Measurements from ENCODE around the gene CLCN5.
"Not testable (repeated sequence)": the region's sequence is repeated elsewhere in the genome, so short reads cannot be mapped to it uniquely, and the experiment has no call there.

CLCN5 gene

GRCh38 chrX:50000937-50001542 is 78.6 kb downstream of the CLCN5 start:
- H4K5ac ChIP-seq (ENCODE audit: low read length): no peak overlapping the region
- DNase-seq: no peak
- no peaks in the 10 kb centered on the region for H3K79me2 ChIP-seq (ENCODE audit: control insufficient read depth, insufficient read depth, low read length)
- no peak overlapping the region for H4K8ac ChIP-seq (ENCODE audit: low read depth, low read length)
- no peak overlapping the region for H3K56ac ChIP-seq (ENCODE audit: low read length)
- H3K9ac ChIP-seq (ENCODE audit: low read length): no peak overlapping the region
- H2BK120ac ChIP-seq (ENCODE audit: low read depth, low read length): no peak overlapping the region
- no peak overlapping the region for H2BK15ac ChIP-seq (replicated peaks; ENCODE audit: low read depth)
- H3K27ac ChIP-seq (ENCODE audit: low read depth, low read length): no peak overlapping the region
- no peaks in the 10 kb centered on the region for H3K79me1 ChIP-seq (ENCODE audit: low read length)
- H2BK5ac ChIP-seq (ENCODE audit: low read length): no peak overlapping the region
- no peaks in the 10 kb centered on the region for H3K36me3 ChIP-seq (ENCODE audit: control insufficient read depth, insufficient read depth, low read length)
- no peak overlapping the region for H3K23ac ChIP-seq (ENCODE audit: low read length)
- H2AK5ac ChIP-seq (ENCODE audit: low read length): no peak overlapping the region
- H3K4me3 ChIP-seq (ENCODE audit: low read length): no peak overlapping the region
- no peak overlapping the region for H3K4me2 ChIP-seq (ENCODE audit: low read length)
- no peaks in the 10 kb centered on the region for H3K27me3 ChIP-seq (ENCODE audit: insufficient read depth, low read length, poor library complexity)
- no peak overlapping the region for H3K18ac ChIP-seq (ENCODE audit: low read length)
- H3K4me1 ChIP-seq (ENCODE audit: control insufficient read depth, low read depth, low read length): no peaks in the 10 kb centered on the region
- no peak overlapping the region for H3K4ac ChIP-seq (ENCODE audit: low read depth, low read length)

GRCh38 chrX:50002067-50002714 is 79.8 kb downstream of the CLCN5 start:
- Histone ChIP-seq H3K4ac (ENCODE audit: low read depth, low read length) (no peak overlapping the region), H2BK5ac (ENCODE audit: low read length) (no peak overlapping the region), H3K27me3 (ENCODE audit: insufficient read depth, low read length, poor library complexity) (no peaks in the 10 kb centered on the region), H2AK5ac (ENCODE audit: low read length) (no peak overlapping the region), H3K9ac (ENCODE audit: low read length) (no peak overlapping the region), H3K27ac (ENCODE audit: low read depth, low read length) (no peak overlapping the region), H2BK120ac (ENCODE audit: low read depth, low read length) (no peak overlapping the region), H3K23ac (ENCODE audit: low read length) (no peak overlapping the region), H4K8ac (ENCODE audit: low read depth, low read length) (no peak overlapping the region), H3K79me1 (ENCODE audit: low read length) (no peaks in the 10 kb centered on the region), H3K56ac (ENCODE audit: low read length) (no peak overlapping the region), H3K79me2 (ENCODE audit: control insufficient read depth, insufficient read depth, low read length) (no peaks in the 10 kb centered on the region), H4K5ac (ENCODE audit: low read length) (no peak overlapping the region), H3K4me3 (ENCODE audit: low read length) (no peak overlapping the region), H2BK15ac (replicated peaks; ENCODE audit: low read depth) (no peak overlapping the region), H3K4me2 (ENCODE audit: low read length) (no peak overlapping the region), H3K18ac (ENCODE audit: low read length) (no peak overlapping the region), H3K4me1 (ENCODE audit: control insufficient read depth, low read depth, low read length) (no peaks in the 10 kb centered on the region), H3K36me3 (ENCODE audit: control insufficient read depth, insufficient read depth, low read length) (no peaks in the 10 kb centered on the region)
- no CpG with 5 or more reads among the region's 2 CpGs for WGBS (ENCODE audit: extremely low coverage, insufficient coverage, low lambda C conversion rate)
- no peak for DNase-seq

DNA sequence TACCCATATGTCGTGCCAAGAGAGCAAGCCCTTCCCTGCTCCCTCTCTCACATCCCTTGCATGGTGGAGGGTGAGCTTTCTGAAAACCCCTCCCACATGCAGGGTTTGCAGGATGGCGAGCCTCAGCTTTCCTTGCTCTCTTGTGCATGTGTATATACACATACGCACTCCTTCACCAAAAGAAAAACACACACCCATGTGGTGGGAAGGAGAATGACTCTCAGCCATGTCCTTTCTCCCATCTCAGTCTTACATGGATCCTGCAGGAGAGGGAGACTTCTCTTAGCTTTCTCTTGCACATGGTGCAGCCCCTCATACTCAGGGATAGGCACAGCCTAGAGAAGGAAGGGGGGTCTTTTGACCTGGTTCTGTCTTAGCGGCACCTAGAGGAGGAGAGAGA is 81.1 kb downstream of the CLCN5 start:
- Histone ChIP-seq H4K8ac (ENCODE audit: low read depth, low read length) (no peak overlapping the region), H3K23ac (ENCODE audit: low read length) (no peak overlapping the region), H2BK120ac (ENCODE audit: low read depth, low read length) (no peak overlapping the region), H3K9ac (ENCODE audit: low read length) (no peak overlapping the region), H3K27me3 (ENCODE audit: insufficient read depth, low read length, poor library complexity) (no peaks in the 10 kb centered on the region), H2BK15ac (replicated peaks; ENCODE audit: low read depth) (no peak overlapping the region), H2BK5ac (ENCODE audit: low read length) (no peak overlapping the region), H3K79me1 (ENCODE audit: low read length) (no peaks in the 10 kb centered on the region), H3K27ac (ENCODE audit: low read depth, low read length) (no peak overlapping the region), H3K79me2 (ENCODE audit: control insufficient read depth, insufficient read depth, low read length) (no peaks in the 10 kb centered on the region), H3K4ac (ENCODE audit: low read depth, low read length) (no peak overlapping the region), H3K18ac (ENCODE audit: low read length) (no peak overlapping the region), H3K36me3 (ENCODE audit: control insufficient read depth, insufficient read depth, low read length) (no peaks in the 10 kb centered on the region), H3K4me1 (ENCODE audit: control insufficient read depth, low read depth, low read length) (no peaks in the 10 kb centered on the region), H2AK5ac (ENCODE audit: low read length) (no peak overlapping the region), H4K5ac (ENCODE audit: low read length) (no peak overlapping the region), H3K56ac (ENCODE audit: low read length) (no peak overlapping the region), H3K4me3 (ENCODE audit: low read length) (no peak overlapping the region), H3K4me2 (ENCODE audit: low read length) (no peak overlapping the region)
- no CpG with 5 or more reads among the region's 4 CpGs for WGBS (ENCODE audit: extremely low coverage, insufficient coverage, low lambda C conversion rate)
- peak; percentile 8 for DNase-seq

DNA sequence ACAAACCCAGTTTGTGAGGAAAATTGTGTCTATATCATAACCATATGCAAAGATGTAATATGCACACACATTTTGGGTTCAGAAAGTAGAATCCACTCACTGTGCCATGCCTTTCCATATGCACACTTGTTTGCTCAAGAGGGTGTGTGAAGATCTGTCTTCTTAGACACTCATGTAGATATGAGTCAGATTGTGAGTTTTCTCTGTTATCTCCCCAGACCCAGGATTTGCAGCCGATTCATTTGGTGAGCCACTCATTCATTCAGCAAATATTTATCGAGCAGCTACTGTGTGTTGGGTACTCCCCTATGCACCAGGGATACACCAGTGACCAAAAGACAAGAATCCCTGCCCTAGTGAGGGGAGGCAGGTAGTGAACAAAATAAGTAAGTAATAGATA is 81.5 kb downstream of the CLCN5 start:
- no peak overlapping the region for H3K27ac ChIP-seq (ENCODE audit: low read depth, low read length)
- no peak overlapping the region for H2AK5ac ChIP-seq (ENCODE audit: low read length)
- H3K4me1 ChIP-seq (ENCODE audit: control insufficient read depth, low read depth, low read length): no peaks in the 10 kb centered on the region
- no peak overlapping the region for H3K23ac ChIP-seq (ENCODE audit: low read length)
- H3K9ac ChIP-seq (ENCODE audit: low read length): no peak overlapping the region
- no peak overlapping the region for H2BK15ac ChIP-seq (replicated peaks; ENCODE audit: low read depth)
- H2BK120ac ChIP-seq (ENCODE audit: low read depth, low read length): no peak overlapping the region
- no peak overlapping the region for H4K8ac ChIP-seq (ENCODE audit: low read depth, low read length)
- no peaks in the 10 kb centered on the region for H3K79me2 ChIP-seq (ENCODE audit: control insufficient read depth, insufficient read depth, low read length)
- no peak overlapping the region for H4K5ac ChIP-seq (ENCODE audit: low read length)
- no peak for DNase-seq
- H2BK5ac ChIP-seq (ENCODE audit: low read length): no peak overlapping the region
- no peaks in the 10 kb centered on the region for H3K36me3 ChIP-seq (ENCODE audit: control insufficient read depth, insufficient read depth, low read length)
- no peaks in the 10 kb centered on the region for H3K79me1 ChIP-seq (ENCODE audit: low read length)
- H3K4ac ChIP-seq (ENCODE audit: low read depth, low read length): no peak overlapping the region
- H3K4me3 ChIP-seq (ENCODE audit: low read length): no peak overlapping the region
- no peaks in the 10 kb centered on the region for H3K27me3 ChIP-seq (ENCODE audit: insufficient read depth, low read length, poor library complexity)
- no peak overlapping the region for H3K4me2 ChIP-seq (ENCODE audit: low read length)
- no CpG with 5 or more reads among the region's 2 CpGs for WGBS (ENCODE audit: extremely low coverage, insufficient coverage, low lambda C conversion rate)
- H3K18ac ChIP-seq (ENCODE audit: low read length): no peak overlapping the region
- no peak overlapping the region for H3K56ac ChIP-seq (ENCODE audit: low read length)

DNA sequence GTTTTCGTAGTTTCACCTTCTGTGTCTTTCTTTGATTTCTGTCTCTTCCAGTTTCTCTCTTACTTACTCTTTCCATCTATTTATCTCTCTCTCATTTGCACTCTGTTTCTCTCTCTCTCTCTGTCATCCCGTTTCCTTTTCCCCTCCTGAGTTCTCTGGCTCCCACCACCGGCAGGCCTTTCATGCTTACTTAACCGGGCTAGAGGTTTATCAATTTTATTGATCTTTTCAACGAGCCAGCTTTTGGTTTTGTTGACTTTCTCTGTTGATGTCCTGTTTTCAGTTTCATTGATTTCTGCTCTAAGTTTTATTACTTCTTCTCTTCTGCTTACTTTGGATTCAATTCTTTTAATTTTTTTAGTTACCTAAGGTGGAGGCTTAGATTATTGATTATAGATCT is 103.2 kb downstream of the CLCN5 start:
- H3K27me3 ChIP-seq (ENCODE audit: insufficient read depth, low read length, poor library complexity); H3K23ac ChIP-seq (ENCODE audit: low read length); H3K79me2 ChIP-seq (ENCODE audit: control insufficient read depth, insufficient read depth, low read length); H2AK5ac ChIP-seq (ENCODE audit: low read length); H3K4me2 ChIP-seq (ENCODE audit: low read length); H3K79me1 ChIP-seq (ENCODE audit: low read length); H4K5ac ChIP-seq (ENCODE audit: low read length); H3K4me1 ChIP-seq (ENCODE audit: control insufficient read depth, low read depth, low read length); H3K4me3 ChIP-seq (ENCODE audit: low read length); H2BK120ac ChIP-seq (ENCODE audit: low read depth, low read length); H3K9ac ChIP-seq (ENCODE audit: low read length); H3K56ac ChIP-seq (ENCODE audit: low read length); H4K8ac ChIP-seq (ENCODE audit: low read depth, low read length); H2BK15ac ChIP-seq (replicated peaks; ENCODE audit: low read depth); DNase-seq; H3K36me3 ChIP-seq (ENCODE audit: control insufficient read depth, insufficient read depth, low read length); H2BK5ac ChIP-seq (ENCODE audit: low read length); H3K27ac ChIP-seq (ENCODE audit: low read depth, low read length); H3K18ac ChIP-seq (ENCODE audit: low read length); H3K4ac ChIP-seq (ENCODE audit: low read depth, low read length): not testable (repeated sequence)
- WGBS (ENCODE audit: extremely low coverage, insufficient coverage, low lambda C conversion rate): no CpG with 5 or more reads among the region's 5 CpGs

- no peaks in the 10 kb centered on the region for H3K36me3 ChIP-seq (ENCODE audit: control insufficient read depth, insufficient read depth, low read length)
- no peak overlapping the region for H3K23ac ChIP-seq (ENCODE audit: low read length)
- no peak overlapping the region for H3K4me2 ChIP-seq (ENCODE audit: low read length)
- no peak overlapping the region for H3K27ac ChIP-seq (ENCODE audit: low read depth, low read length)
- H3K56ac ChIP-seq (ENCODE audit: low read length): no peak overlapping the region
- H2BK15ac ChIP-seq (replicated peaks; ENCODE audit: low read depth): no peak overlapping the region
- no peaks in the 10 kb centered on the region for H3K79me1 ChIP-seq (ENCODE audit: low read length)
- no peak overlapping the region for H2BK120ac ChIP-seq (ENCODE audit: low read depth, low read length)
- DNase-seq: peak; percentile 57
- no peak overlapping the region for H3K4me3 ChIP-seq (ENCODE audit: low read length)
- no peaks in the 10 kb centered on the region for H3K79me2 ChIP-seq (ENCODE audit: control insufficient read depth, insufficient read depth, low read length)
- H2BK5ac ChIP-seq (ENCODE audit: low read length): no peak overlapping the region
- H3K18ac ChIP-seq (ENCODE audit: low read length): no peak overlapping the region
- no peak overlapping the region for H3K4ac ChIP-seq (ENCODE audit: low read depth, low read length)
- H3K27me3 ChIP-seq (ENCODE audit: insufficient read depth, low read length, poor library complexity): no peaks in the 10 kb centered on the region
- H3K9ac ChIP-seq (ENCODE audit: low read length): no peak overlapping the region
- H4K5ac ChIP-seq (ENCODE audit: low read length): no peak overlapping the region
- no peak overlapping the region for H2AK5ac ChIP-seq (ENCODE audit: low read length)
- H3K4me1 ChIP-seq (ENCODE audit: control insufficient read depth, low read depth, low read length): no peaks in the 10 kb centered on the region
- no peak overlapping the region for H4K8ac ChIP-seq (ENCODE audit: low read depth, low read length)
Measured at GRCh38 chrX:50035126-50035525, 112.7 kb downstream of the CLCN5 start.

Data from mesendoderm (in vitro differentiated cells).